Activated gamma-delta T cell treated with Interleukin-2 at 50 U/mL for 16 hours (primary cell): ENCODE data around the gene MTFMT.

Experiments used
- DNase-seq: peaks from one replicate; pipeline ENCODE4 v3.0.0-alpha.2; 2020

MTFMT gene

GRCh38 chr15:64981812-64982431, 47.5 kb downstream of the MTFMT start:
- DNase-seq = no peak

- DNase-seq = no peak
Observed at GRCh38 chr15:64979252-64979710, 50.2 kb downstream of the MTFMT start.

GRCh38 chr15:64975390-64975789, 54.0 kb downstream of the MTFMT start:
- DNase-seq = no peak

GRCh38 chr15:64970698-64971097, 58.7 kb downstream of the MTFMT start:
- DNase-seq = no peak

- no peak for DNase-seq
Observed at GRCh38 chr15:64969401-64969800, 60.0 kb downstream of the MTFMT start.

GRCh38 chr15:64961013-64961412, 68.4 kb downstream of the MTFMT start:
- DNase-seq = no peak

- DNase-seq = no peak
Observed at GRCh38 chr15:64960153-64960552, 69.3 kb downstream of the MTFMT start.

GRCh38 chr15:64959128-64959527, 70.3 kb downstream of the MTFMT start:
- no peak for DNase-seq

GRCh38 chr15:64954395-64954794, 75.0 kb downstream of the MTFMT start:
- DNase-seq = no peak

- no peak for DNase-seq
Observed at GRCh38 chr15:64951777-64952418, 77.5 kb downstream of the MTFMT start.
